HEK293 (cell line): Measurements from ENCODE around the gene SMCR8.

Experiments
- CTCF ChIA-PET: fragments of 350-600 bp; formaldehyde crosslinking; extraction: SDS; loops from one replicate; lab custom pipeline; 2021; ENCODE audit warnings: antibody characterized with exemption; lab: Yijun Ruan, JAX
- POLR2A ChIA-PET: fragments of 300-600 bp; formaldehyde crosslinking; extraction: SDS; loops from one replicate; lab custom pipeline; 2020; ENCODE audit warnings: antibody characterized with exemption, inconsistent platforms; lab: Yijun Ruan, JAX
- H3K27ac ChIP-seq: fragments of 200-500 bp; sonication (Bioruptor generic); 2 replicates; pipeline ENCODE4 v1.5.1; 2014; ENCODE audit warnings: low read depth, low read length, control low read depth, inconsistent platforms; ENCODE audit errors: extremely low read depth
- H3K36me3 ChIP-seq, 2 experiments: fragments of 200-500 bp in 1 of 2; sonication (Bioruptor generic) in 1 of 2; 1 replicate in 1 of 2; 2 replicates in 1 of 2; pipeline ENCODE4 v1.5.1; 2014 to 2017; ENCODE audit warnings: inconsistent platforms in 2 of 2, low read length in 2 of 2; ENCODE audit not compliant: control insufficient read depth in 2 of 2, insufficient read depth in 1 of 2
- H3K4me1 ChIP-seq: fragments of 200-500 bp; sonication (Bioruptor generic); 2 replicates; pipeline ENCODE4 v1.5.1; 2014; ENCODE audit warnings: mild to moderate bottlenecking, low read length, inconsistent platforms; ENCODE audit not compliant: control insufficient read depth, insufficient read depth
- H3K4me3 ChIP-seq: 2 replicates; pipeline ENCODE4 v1.5.1; 2011; ENCODE audit warnings: low read depth, mild to moderate bottlenecking, control low read depth, low read length, moderate library complexity
- H3K9me3 ChIP-seq: fragments of 200-500 bp; sonication (Bioruptor generic); 2 replicates; pipeline ENCODE4 v1.5.1; 2014; ENCODE audit warnings: low read depth, low read length, inconsistent platforms; ENCODE audit not compliant: control insufficient read depth, insufficient read depth
- BCL11A ChIP-seq: fragments of 450-650 bp; formaldehyde crosslinking; IDR thresholded peaks from 2 replicates; pipeline ENCODE4 v1.5.1; 2016; ENCODE audit warnings: low read depth, missing biosample characterization, missing genetic modification characterization
- HOXC10 ChIP-seq: sonication (generic); formaldehyde crosslinking; IDR thresholded peaks from 2 replicates; pipeline ENCODE4 v1.8.1; 2023; ENCODE audit warnings: mild to moderate bottlenecking, missing genetic modification reagents
- KLF7 ChIP-seq: fragments of 450-650 bp; formaldehyde crosslinking; IDR thresholded peaks from 2 replicates; pipeline ENCODE4 v1.5.1; 2016; ENCODE audit warnings: missing biosample characterization, missing genetic modification characterization, borderline replicate concordance
- SALL2 ChIP-seq: fragments of 450-650 bp; formaldehyde crosslinking; IDR thresholded peaks from 2 replicates; pipeline ENCODE4 v1.5.0; 2017; ENCODE audit warnings: missing biosample characterization, mild to moderate bottlenecking, missing genetic modification characterization, borderline replicate concordance
- SETDB1 ChIP-seq: IDR thresholded peaks from one replicate; pipeline ENCODE4 v1.6.1; 2017; ENCODE audit warnings: mild to moderate bottlenecking, low read length, moderate library complexity, mixed read lengths; ENCODE audit not compliant: insufficient read length
- TRIM28 ChIP-seq: IDR thresholded peaks from 2 replicates; pipeline ENCODE4 v1.6.1; 2011; ENCODE audit warnings: low read length, control low read depth, borderline replicate concordance
- YY1 ChIP-seq: fragments of 450-650 bp; formaldehyde crosslinking; IDR thresholded peaks from 2 replicates; pipeline ENCODE4 v1.5.1; 2018; ENCODE audit warnings: missing biosample characterization, missing genetic modification characterization
- YY2 ChIP-seq: fragments of 450-650 bp; formaldehyde crosslinking; IDR thresholded peaks from 2 replicates; pipeline ENCODE4 v1.5.1; 2016; ENCODE audit warnings: missing biosample characterization, missing genetic modification characterization
- ZBTB1 ChIP-seq: fragments of 450-650 bp; formaldehyde crosslinking; IDR thresholded peaks from 2 replicates; pipeline ENCODE4 v1.5.1; 2016; ENCODE audit warnings: missing biosample characterization, missing genetic modification characterization
- ZFP37 ChIP-seq: fragments of 450-650 bp; formaldehyde crosslinking; IDR thresholded peaks from 2 replicates; pipeline ENCODE4 v1.5.1; 2016; ENCODE audit warnings: missing biosample characterization, missing genetic modification characterization
- ZNF133 ChIP-seq: fragments of 450-650 bp; formaldehyde crosslinking; IDR thresholded peaks from 2 replicates; pipeline ENCODE4 v1.5.1; 2016; ENCODE audit warnings: missing biosample characterization, missing genetic modification characterization
- ZNF138 ChIP-seq: fragments of 450-650 bp; formaldehyde crosslinking; IDR thresholded peaks from 2 replicates; pipeline ENCODE4 v1.5.1; 2016; ENCODE audit warnings: missing biosample characterization, missing genetic modification characterization, borderline replicate concordance
- ZNF140 ChIP-seq: fragments of 450-650 bp; formaldehyde crosslinking; IDR thresholded peaks from 2 replicates; pipeline ENCODE4 v1.5.1; 2016; ENCODE audit warnings: missing biosample characterization, missing genetic modification characterization
- ZNF23 ChIP-seq: fragments of 450-650 bp; formaldehyde crosslinking; IDR thresholded peaks from 2 replicates; pipeline ENCODE4 v1.5.1; 2016; ENCODE audit warnings: missing biosample characterization, missing genetic modification characterization, borderline replicate concordance
- ZNF37A ChIP-seq: fragments of 450-650 bp; IDR thresholded peaks from 2 replicates; pipeline ENCODE4 v1.5.1; 2018; ENCODE audit warnings: missing biosample characterization, missing genetic modification characterization
- ZNF426 ChIP-seq: fragments of 450-650 bp; formaldehyde crosslinking; IDR thresholded peaks from 2 replicates; pipeline ENCODE4 v1.5.1; 2017; ENCODE audit warnings: missing biosample characterization, missing genetic modification characterization, mild to moderate bottlenecking, inconsistent platforms, moderate library complexity
- ZNF555 ChIP-seq: fragments of 450-650 bp; formaldehyde crosslinking; conservative IDR thresholded peaks from 2 replicates; pipeline ENCODE4 v1.5.1; 2017; ENCODE audit warnings: missing biosample characterization, mild to moderate bottlenecking, missing genetic modification characterization, inconsistent platforms
- ZNF571 ChIP-seq: fragments of 450-650 bp; formaldehyde crosslinking; IDR thresholded peaks from 2 replicates; pipeline ENCODE4 v1.5.0; 2017; ENCODE audit warnings: missing biosample characterization, missing genetic modification characterization
- ZNF585B ChIP-seq: fragments of 450-650 bp; formaldehyde crosslinking; IDR thresholded peaks from 2 replicates; pipeline ENCODE4 v1.5.1; 2016; ENCODE audit warnings: missing biosample characterization, missing genetic modification characterization
- ZNF639 ChIP-seq: fragments of 450-650 bp; formaldehyde crosslinking; IDR thresholded peaks from 2 replicates; pipeline ENCODE4 v1.5.1; 2016; ENCODE audit warnings: missing biosample characterization, missing genetic modification characterization
- ZNF701 ChIP-seq: fragments of 450-650 bp; formaldehyde crosslinking; IDR thresholded peaks from 2 replicates; pipeline ENCODE4 v1.5.1; 2016; ENCODE audit warnings: missing biosample characterization, missing genetic modification characterization
- ZNF777 ChIP-seq: fragments of 450-650 bp; formaldehyde crosslinking; IDR thresholded peaks from 2 replicates; pipeline ENCODE4 v1.5.1; 2017; ENCODE audit warnings: missing biosample characterization, missing genetic modification characterization, borderline replicate concordance
- ZSCAN23 ChIP-seq: fragments of 450-650 bp; formaldehyde crosslinking; IDR thresholded peaks from 2 replicates; pipeline ENCODE4 v1.5.1; 2016; ENCODE audit warnings: missing biosample characterization, missing genetic modification characterization
- TF ChIP-seq, protein P1 (sequence below): fragments of 450-650 bp; IDR thresholded peaks from 2 replicates; pipeline ENCODE4 v1.5.1; 2018; ENCODE audit warnings: missing biosample characterization, missing genetic modification characterization
- TF ChIP-seq, protein P2 (sequence below): sonication (generic); formaldehyde crosslinking; IDR thresholded peaks from 2 replicates; pipeline ENCODE4 v1.8.1; 2022; ENCODE audit warnings: mild to moderate bottlenecking, moderate library complexity, missing genetic modification reagents

Gene SMCR8

GRCh38 chr17:18309202-18309601, 5.9 kb upstream of the SMCR8 start:
- Histone ChIP-seq H3K4me1 (peaks cover 12% of the 10 kb centered on the region), H3K27ac (no peak overlapping the region), H3K4me3 (no peak overlapping the region), H3K36me3 (peaks cover 73 to 92% of the 10 kb centered on the region in 2 experiments)
- ChIA-PET POLR2A (no interaction called here), CTCF (no interaction called here)
- peak; percentile 95 for TF ChIP-seq ZNF140 (tag by site-specific recombination)
- no peak for TF ChIP-seq ZNF701 (tag by site-specific recombination)
- TF ChIP-seq, all 188 proteins: peak for 1
- no peaks in the 10 kb centered on the region for H3K9me3 ChIP-seq

GRCh38 chr17:18314059-18314730, 898 bp upstream of the SMCR8 start:
- Histone ChIP-seq H3K36me3 (peaks cover 30 to 72% of the 10 kb centered on the region in 2 experiments), H3K9me3 (no peaks in the 10 kb centered on the region), H3K4me3 (peak overlapping the region; percentile 85), H3K4me1 (peaks cover 21% of the 10 kb centered on the region), H3K27ac (peak overlapping the region; percentile 93)
- CTCF ChIA-PET = interaction anchor here (0.9 to 1.1 kb wide), 2 partner anchors 67 to 96 kb away, joined by 3 read pairs; no protein-coding TSS in a partner anchor
- POLR2A ChIA-PET = interaction anchor here (0.6 to 1.5 kb wide), 13 partner anchors 8 to 96 kb away, joined by 3 to 8 read pairs (median 3); partner anchors contain the start of genes MIEF2 and SHMT1
- TF ChIP-seq YY2 (tag by site-specific recombination) (no peak), ZNF138 (tag by site-specific recombination) (no peak), YY1 (tag by site-specific recombination) (peak; percentile 79), ZNF37A (tag by site-specific recombination) (no peak), HOXC10 (CRISPR knock-in tag) (no peak), ZFP37 (tag by site-specific recombination) (0 out of 2 replicates have a peak, but pooled peaks have one; percentile 48)

- Histone ChIP-seq H3K9me3 (no peaks in the 10 kb centered on the region), H3K4me3 (peak overlapping the region; percentile 85), H3K27ac (peak overlapping the region; percentile 93), H3K4me1 (peaks cover 21% of the 10 kb centered on the region), H3K36me3 (peaks cover 18 to 74% of the 10 kb centered on the region in 2 experiments)
- ChIA-PET CTCF (interaction anchor here (1.0 to 1.1 kb wide), 2 partner anchors 49 to 665 kb away, joined by 3 read pairs; no protein-coding TSS in a partner anchor), POLR2A (no interaction called here)
- TF ChIP-seq, protein P1, sequence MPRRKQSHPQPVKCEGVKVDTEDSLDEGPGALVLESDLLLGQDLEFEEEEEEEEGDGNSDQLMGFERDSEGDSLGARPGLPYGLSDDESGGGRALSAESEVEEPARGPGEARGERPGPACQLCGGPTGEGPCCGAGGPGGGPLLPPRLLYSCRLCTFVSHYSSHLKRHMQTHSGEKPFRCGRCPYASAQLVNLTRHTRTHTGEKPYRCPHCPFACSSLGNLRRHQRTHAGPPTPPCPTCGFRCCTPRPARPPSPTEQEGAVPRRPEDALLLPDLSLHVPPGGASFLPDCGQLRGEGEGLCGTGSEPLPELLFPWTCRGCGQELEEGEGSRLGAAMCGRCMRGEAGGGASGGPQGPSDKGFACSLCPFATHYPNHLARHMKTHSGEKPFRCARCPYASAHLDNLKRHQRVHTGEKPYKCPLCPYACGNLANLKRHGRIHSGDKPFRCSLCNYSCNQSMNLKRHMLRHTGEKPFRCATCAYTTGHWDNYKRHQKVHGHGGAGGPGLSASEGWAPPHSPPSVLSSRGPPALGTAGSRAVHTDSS (tag by site-specific recombination) = 0 out of 2 replicates have a peak, but pooled peaks have one; percentile 30
- TF ChIP-seq ZBTB1 (tag by site-specific recombination) (no peak), ZNF777 (tag by site-specific recombination) (no peak), TRIM28 (no peak), ZNF23 (tag by site-specific recombination) (no peak), ZNF426 (no peak)
- TF ChIP-seq, protein P2, sequence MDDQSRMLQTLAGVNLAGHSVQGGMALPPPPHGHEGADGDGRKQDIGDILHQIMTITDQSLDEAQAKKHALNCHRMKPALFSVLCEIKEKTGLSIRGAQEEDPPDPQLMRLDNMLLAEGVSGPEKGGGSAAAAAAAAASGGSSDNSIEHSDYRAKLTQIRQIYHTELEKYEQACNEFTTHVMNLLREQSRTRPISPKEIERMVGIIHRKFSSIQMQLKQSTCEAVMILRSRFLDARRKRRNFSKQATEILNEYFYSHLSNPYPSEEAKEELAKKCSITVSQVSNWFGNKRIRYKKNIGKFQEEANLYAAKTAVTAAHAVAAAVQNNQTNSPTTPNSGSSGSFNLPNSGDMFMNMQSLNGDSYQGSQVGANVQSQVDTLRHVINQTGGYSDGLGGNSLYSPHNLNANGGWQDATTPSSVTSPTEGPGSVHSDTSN (CRISPR knock-in tag) = 0 out of 2 replicates have a peak, but pooled peaks have one; percentile 6
Observed at GRCh38 chr17:18315562-18315922, 449 bp downstream of the SMCR8 start.

DNA sequence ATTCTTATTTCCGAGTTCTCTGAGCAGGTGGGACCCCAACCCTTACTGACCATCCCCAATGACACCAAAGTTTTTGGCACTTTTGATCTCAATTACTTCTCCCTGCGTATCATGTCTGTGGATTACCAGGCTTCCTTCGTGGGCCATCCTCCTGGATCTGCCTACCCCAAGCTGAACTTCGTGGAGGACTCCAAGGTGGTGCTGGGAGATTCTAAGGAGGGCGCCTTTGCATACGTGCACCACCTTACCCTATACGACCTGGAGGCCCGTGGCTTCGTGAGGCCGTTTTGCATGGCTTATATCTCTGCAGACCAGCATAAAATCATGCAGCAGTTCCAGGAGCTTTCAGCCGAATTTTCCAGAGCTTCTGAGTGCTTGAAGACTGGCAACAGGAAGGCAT, 868 bp downstream of the SMCR8 start:
- H3K9me3 ChIP-seq = no peaks in the 10 kb centered on the region
- H3K36me3 ChIP-seq = peaks cover 14 to 75% of the 10 kb centered on the region in 2 experiments
- POLR2A ChIA-PET = no interaction called here
- CTCF ChIA-PET = interaction anchor here (0.6 kb wide), 1 partner anchor 669 kb away, joined by 3 read pairs; no protein-coding TSS in a partner anchor
- H3K4me3 ChIP-seq = peak overlapping the region; percentile 85
- no peak overlapping the region for H3K27ac ChIP-seq
- H3K4me1 ChIP-seq = peaks cover 21% of the 10 kb centered on the region
- no peak for TF ChIP-seq ZNF555
- no peak for TF ChIP-seq SALL2 (tag by site-specific recombination)
- no peak for TF ChIP-seq KLF7 (tag by site-specific recombination)
- no peak for TF ChIP-seq SETDB1
- no peak for TF ChIP-seq BCL11A
- no peak for TF ChIP-seq ZNF639
- no peak for TF ChIP-seq ZNF571 (tag by site-specific recombination)
- TF ChIP-seq ZNF585B (tag by site-specific recombination) = no peak
- no peak for TF ChIP-seq ZSCAN23 (tag by site-specific recombination)
- TF ChIP-seq ZNF133 (tag by site-specific recombination) = no peak
